GM19463 (cell line): ENCODE data around the gene CD300LB.
"Not testable (repeated sequence)": the region's sequence is repeated elsewhere in the genome, so short reads cannot be mapped to it uniquely, and the experiment has no call there.

Experiments
- ATAC-seq: cut with Tn5 transposase; IDR thresholded peaks from one replicate; pipeline ENCODE4 v1.9.1; 2021; ENCODE audit warnings: mild to moderate bottlenecking, moderate library complexity; ENCODE audit not compliant: unreplicated experiment

Gene CD300LB

GRCh38 chr17:74526681-74527080 lies 4.6 kb downstream of the CD300LB start:
- ATAC-seq, result no peak

GRCh38 chr17:74525781-74526288 lies 5.4 kb downstream of the CD300LB start:
- no peak for ATAC-seq

GRCh38 chr17:74525465-74525725 lies 5.9 kb downstream of the CD300LB start:
- no peak for ATAC-seq

- no peak for ATAC-seq
These were observed 6.4 kb downstream of the CD300LB start for GRCh38 chr17:74524653-74525464.

GRCh38 chr17:74523308-74523707 lies 8.0 kb downstream of the CD300LB start:
- no peak for ATAC-seq

- ATAC-seq, result no peak
These were observed 8.7 kb downstream of the CD300LB start for GRCh38 chr17:74522381-74523105.

- ATAC-seq, result no peak
These were observed 9.5 kb downstream of the CD300LB start for GRCh38 chr17:74521701-74522201.

GRCh38 chr17:74520790-74521480 lies 10.3 kb downstream of the CD300LB start:
- ATAC-seq, result no peak

- no peak for ATAC-seq
These were observed 11.2 kb downstream of the CD300LB start for GRCh38 chr17:74520016-74520434.

- ATAC-seq, result not testable (repeated sequence)
These were observed 12.8 kb downstream of the CD300LB start for GRCh38 chr17:74518413-74518981.

- ATAC-seq, result no peak
These were observed 14.5 kb downstream of the CD300LB start for GRCh38 chr17:74516561-74517328.

- ATAC-seq, result no peak
These were observed 15.3 kb downstream of the CD300LB start for GRCh38 chr17:74515941-74516340.

GRCh38 chr17:74514632-74515334 lies 16.5 kb downstream of the CD300LB start:
- ATAC-seq, result no peak

GRCh38 chr17:74513987-74514631 lies 17.2 kb downstream of the CD300LB start:
- ATAC-seq, result no peak

- ATAC-seq, result peak; percentile 83
These were observed 18.6 kb downstream of the CD300LB start for GRCh38 chr17:74512624-74513091.

- ATAC-seq, result no peak
These were observed 19.2 kb downstream of the CD300LB start for GRCh38 chr17:74512036-74512435.

- ATAC-seq, result no peak
These were observed 23.1 kb downstream of the CD300LB start for GRCh38 chr17:74508156-74508555.

- not testable (repeated sequence) for ATAC-seq
These were observed 27.3 kb downstream of the CD300LB start for GRCh38 chr17:74503949-74504348.

- no peak for ATAC-seq
These were observed 28.4 kb downstream of the CD300LB start for GRCh38 chr17:74502861-74503260.
